Stimulated activated CD4-positive, alpha-beta T cell treated with anti-CD3 and anti-CD28 coated beads, Interleukin-15, amount 100 ng/mL, for 48 hours (primary cell): ENCODE data around the gene ANGEL1.

Source experiments
- DNase-seq, 2 donors: peaks; one replicate each; pipeline ENCODE4 v3.0.0-alpha.2; 2020; ENCODE audit warnings: low read depth in 2 of 2

ANGEL1 gene

DNA sequence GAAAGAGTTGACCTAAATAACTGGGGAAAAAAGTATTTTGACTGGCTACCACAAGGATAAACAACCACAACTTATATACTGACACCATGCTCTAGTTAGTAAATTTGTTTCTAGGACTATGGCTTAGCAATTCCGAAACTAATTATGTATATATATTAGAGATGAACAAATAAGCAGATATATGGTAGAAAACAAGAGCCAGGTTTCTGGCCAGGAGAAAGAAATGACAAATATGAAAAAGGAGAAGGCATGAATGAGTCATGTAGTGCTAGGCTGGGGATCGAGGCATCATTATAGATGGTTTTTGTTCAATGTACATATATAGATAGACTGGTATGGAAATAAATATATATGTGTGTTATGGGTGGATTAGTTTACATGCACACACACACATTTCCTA lies 8.0 kb upstream of the ANGEL1 start:
- DNase-seq: no peak

DNA sequence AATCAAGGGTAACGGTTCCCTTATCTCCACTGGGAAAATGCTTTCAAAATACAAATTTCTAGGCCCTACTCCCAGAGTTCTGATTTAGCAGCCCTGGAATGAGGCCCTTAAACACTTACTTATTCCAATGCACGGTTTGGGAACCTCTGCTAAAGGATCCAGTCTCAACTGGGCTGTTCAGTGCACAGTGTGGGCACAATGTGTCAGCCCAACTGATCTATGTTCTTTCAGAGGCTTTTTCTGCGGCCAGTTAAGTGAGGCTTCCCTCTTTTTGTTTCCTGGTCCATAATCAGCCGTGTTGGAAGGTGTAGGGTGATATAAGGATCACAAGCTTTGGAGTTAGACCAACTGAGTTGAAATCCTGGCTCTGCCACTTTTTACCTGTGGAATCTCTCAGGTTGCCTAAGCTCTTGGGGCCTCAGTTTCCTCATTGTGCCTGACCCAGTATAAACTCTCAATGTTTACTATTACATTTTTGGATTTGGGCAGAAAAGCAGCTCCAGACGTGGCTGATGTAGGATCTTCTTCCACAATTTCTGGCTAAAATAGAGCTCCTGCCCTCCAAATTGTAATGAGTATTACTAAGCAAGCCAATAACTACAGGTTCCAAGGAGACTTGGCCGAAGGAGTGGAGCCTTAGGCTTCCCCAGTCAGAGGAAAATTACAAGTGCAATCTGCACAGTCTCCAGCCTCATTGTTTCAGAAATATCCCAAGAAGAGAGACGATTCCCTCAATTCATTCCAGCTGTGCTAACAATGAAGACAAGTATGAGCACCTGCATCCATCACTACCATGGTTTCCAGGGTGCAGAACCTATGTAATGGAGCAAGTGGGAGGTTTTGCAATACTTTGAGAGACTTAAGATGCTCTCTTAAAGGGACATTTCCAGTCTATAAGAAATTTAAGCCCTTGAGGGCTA lies 2.3 kb upstream of the ANGEL1 start:
- no peak for DNase-seq

DNA sequence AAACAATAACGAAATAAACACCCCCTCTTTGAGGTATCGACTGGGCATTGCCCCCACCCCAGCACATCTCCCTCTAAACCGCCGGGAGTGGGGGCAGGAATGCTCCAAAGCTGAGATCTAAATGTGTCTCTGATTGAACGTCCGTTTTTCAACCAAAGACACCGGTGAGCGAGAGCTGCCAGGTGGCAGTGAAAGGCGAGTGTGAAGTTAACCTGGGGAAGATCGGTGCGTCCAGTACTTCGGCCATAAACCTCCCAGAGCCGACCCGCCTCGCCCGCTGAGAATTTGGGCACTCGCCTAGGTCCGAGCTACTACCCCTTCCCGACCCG lies 625 bp downstream of the ANGEL1 start:
- no peak for DNase-seq

DNA sequence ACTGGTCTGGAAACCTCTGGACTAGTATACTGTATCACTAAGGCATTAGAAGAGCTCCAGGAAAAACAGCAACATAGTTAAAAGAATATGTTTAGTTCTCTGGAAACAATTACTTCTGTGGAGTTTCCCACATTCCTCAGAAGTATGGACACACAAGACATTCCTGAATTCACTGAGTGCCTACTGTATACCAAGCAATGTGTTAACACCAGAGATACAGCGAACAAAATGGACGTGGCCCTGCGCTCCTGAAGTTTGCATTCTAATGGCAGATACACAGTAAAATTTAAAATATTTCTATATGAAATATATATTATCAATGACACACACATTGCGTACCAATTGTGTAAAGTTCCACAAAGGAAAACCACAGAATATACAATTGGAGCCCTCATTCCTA lies 1.1 kb downstream of the ANGEL1 start:
- DNase-seq: no peak

DNA sequence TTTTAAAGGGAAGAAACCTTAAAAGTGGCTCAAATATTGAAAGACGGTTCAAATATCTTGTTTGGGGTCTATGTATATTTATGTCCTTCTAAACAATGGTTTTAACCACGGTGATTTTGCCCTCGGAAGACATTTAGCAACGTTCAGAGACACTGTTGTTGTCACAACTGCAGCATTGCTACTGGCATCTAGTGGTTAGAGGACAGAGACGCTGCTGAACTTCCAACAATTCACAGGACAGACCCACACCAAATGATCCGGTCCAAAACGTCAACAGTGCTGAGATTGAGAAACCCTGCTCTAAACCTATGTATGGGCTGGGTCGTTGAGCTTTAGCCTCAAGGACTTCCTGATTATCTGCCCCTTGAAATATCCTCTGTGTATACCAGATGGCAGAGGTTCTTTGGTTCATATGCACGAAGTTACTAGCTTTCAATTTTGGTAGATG lies 1.7 kb downstream of the ANGEL1 start:
- DNase-seq: no peak

DNA sequence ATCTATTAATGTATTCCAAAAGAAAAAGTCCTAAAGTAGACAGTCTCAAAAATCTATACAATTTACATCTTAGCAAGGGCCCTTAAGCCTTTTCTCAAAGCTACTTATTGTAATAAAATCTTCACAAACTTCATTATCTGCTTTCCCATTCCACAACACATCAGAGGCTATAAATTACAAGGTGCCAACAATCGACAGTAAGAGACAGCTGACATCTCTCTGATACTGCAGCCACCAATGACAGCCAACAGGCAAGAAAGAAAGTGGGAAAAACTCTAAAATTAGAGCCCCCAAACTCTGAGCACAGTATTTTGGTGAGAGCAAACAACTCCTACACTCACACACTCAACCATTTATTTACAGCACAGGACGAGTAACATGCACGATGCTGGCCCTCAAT lies 2.2 kb downstream of the ANGEL1 start:
- no peak for DNase-seq

DNA sequence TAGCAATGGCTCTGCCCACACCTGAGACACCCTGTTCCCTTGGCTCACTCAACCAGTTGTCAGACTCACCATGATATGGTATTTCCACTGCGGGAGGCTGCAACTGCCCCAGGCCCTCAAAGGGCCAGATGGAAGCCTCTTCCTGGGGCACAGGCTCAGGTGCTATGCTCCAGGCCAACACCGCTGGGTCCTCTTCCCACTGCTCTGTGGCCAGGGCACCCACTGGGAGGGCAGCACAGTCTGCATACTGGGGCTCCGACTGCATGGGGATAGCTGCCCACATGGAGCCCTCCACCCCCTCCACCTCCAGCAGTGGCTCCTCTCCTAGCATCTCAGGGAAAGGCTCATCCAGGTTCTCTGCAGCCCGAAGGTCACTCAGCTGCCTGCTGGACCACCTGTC lies 3.7 kb downstream of the ANGEL1 start:
- no peak for DNase-seq

DNA sequence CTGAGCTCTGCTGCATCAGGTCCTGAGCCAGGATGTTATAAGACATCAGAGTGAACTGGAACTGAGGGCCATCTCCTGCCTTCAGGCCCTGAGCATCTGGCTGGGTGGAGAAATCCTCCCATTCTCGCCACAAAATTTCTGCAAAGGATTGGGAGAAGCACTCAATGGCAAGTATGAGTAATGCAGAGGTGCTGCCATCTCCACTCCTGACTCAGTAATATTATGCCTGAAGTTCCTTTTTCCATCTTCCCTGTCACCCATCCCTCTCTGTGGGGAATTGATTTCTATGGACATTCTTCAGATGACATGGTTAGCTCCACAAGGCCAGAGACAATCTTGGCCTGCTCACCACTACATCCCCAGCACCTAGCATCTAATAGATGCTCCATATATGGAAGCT lies 4.7 kb downstream of the ANGEL1 start:
- no peak for DNase-seq

DNA sequence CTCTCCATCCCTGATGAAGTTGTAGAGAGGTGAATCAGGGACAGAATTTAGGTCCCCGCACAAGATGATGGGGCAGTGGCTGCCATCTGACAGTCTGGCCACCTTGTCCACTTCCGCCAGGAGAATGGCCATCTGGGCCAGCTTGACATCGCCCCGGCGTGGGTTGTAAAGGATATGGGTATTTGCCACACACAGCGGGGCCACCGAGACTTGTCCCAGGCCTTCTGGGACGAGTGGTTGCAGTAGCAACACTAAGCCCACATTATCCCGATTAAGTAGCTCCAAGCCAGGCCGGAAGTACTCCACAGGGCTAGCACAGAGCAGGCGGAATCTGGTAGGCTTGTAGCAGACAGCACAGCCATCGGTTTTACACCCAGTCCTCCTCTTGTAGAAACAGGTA lies 6.2 kb downstream of the ANGEL1 start:
- DNase-seq: no peak

DNA sequence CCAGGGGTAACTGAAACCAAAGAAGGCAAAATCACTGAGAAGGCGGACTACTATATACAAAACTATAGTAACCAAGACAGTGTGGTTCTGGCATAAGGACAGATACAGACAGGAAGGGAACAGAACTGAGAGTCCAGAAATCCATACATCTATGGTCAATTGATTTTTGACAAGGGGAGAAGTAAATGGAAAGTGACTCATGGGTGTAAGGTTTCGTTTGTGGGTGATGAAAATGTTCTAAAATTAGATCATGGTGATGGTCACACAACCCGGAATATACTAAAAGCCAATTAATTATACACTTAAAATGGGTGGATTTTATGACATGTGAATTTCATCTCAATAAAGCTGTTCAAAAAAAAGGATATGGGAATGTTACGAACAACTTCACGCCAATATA lies 18.7 kb downstream of the ANGEL1 start:
- DNase-seq: no peak

DNA sequence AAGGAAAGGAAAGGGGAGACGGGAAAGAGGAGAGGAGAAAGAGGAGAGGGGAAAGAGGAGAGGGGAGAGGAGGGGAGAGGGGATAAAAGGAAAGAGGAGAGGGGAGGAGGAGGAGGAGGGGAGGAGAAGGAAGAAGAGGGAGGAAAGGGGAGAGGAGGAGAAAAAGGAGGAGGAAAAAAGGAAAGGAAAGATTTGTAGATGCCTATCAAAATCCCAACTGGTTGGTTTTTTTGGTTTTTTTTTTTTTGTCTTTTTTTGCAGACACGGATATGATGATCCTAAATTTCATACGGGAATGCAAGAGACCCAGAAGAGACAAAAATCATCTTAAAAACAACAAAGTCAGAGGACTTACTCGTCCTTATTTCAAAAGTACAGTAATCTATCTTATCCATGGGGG lies 19.4 kb downstream of the ANGEL1 start:
- no peak for DNase-seq

DNA sequence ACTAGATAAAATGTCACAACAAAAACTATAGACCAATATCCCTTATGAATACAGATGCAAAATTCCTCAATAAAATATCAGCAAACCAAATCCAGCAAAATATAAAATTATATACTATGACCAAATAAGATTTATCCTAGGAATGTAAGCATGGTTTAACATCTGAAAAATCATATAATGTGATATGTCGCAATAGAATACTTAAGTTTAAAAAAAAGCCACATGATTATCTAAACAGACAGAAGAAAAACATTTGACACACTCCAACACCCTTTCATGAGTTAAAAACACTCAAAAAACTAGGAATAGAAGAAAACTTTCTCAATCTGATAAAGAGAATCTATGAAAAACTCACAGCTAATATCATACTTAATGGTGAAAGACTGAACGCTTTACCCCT lies 20.3 kb downstream of the ANGEL1 start:
- DNase-seq: no peak

DNA sequence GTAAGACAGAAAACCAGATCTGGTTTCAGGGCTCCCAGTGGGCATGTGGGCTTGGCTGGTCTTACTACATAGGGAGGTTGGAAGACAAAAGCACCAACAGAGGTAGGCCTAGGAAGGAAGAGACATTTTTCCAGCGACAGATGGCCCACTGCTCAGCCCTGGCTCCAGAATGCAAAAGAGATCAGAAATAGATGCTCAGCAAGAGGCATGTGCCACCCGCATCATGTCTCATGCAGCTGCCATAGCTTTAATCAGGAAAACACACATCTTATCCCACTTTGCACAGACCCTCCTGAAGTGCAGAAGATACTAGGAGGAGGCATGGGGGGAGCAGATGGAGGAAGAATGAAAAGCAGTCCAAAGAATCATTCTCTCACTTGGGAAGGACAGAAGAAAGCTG lies 26.1 kb downstream of the ANGEL1 start:
- DNase-seq: no peak

DNA sequence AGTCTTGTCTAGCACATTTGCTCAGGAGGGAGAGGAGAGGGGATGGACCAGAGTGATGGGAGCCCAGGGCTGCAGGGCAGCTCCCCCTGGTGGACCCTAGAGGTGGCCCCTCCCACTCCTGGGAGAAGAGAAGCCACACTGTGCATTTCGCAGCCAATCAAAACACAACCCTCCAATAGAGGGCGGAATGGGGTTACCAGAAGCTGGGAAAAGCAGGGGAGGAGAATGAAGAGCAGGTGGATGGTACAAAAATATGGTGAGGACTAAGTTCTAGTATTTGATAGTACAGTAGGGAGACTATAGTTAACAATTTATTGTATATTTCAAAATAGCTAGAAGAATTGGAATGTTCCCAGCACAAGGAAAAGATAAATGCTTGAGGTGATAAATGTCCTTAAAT lies 27.8 kb downstream of the ANGEL1 start:
- DNase-seq: peak in 1 of 2 donors; percentile 58

DNA sequence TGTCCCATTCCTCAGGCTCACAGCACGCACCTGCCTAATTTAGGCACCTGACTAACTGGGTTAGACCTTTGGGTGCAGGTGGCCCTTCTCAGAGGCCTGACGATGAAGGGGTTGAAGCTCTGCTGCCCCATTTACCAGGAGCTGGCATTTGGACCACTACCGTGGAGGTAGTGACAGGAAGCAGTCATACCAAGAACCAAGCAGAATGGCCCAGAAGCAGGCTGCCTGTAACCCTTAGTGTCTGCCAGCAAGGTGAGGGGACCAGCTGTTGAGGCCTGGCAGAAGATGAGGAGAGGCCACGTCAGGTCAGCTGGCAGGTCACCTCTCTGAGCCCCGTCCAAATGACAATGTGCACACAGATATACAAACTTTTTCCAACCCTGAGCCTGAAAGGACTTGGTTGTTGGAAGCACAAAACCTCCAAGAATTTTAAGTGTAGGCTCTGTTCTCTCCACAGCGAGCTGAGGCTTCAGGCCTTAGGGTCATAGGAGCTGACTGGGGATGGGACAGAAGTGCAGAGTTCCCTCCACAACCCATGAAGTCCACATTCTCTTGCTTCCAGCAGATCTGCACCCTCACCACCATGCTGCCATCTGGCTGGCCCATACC lies 28.3 kb downstream of the ANGEL1 start:
- DNase-seq: no peak

DNA sequence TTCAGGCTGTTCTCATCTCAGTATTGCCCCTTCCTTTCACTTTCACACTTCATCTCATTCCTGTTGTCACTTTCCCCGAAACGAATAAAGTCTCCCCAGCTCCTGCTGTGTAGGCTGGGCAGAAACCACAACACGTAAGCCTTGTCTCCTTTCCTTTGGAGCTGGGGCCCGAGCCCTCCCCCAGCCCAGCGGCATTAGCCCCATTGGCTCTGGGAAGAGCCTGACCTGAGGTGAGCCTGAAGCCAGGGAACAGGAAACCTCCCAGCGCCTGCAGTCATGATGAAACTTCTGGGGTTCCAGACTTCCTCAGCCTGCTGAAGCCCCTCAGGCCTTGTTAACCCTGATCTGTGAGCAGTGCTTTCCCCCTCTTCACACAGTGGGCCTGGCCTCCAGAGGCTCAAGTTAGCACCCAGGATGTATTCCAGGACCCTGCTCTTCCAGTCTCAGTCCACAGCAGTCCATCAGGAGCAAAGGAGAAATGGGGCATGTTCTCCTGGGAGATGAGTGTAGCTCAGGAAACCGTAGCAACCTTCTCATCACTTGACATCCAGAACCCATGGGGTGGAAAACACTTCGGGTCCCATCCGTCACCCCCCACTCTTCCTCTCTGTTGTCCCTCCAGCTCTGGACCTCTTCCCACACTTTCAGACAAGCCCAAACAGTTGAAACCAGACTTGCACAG lies 29.7 kb downstream of the ANGEL1 start:
- DNase-seq: no peak

DNA sequence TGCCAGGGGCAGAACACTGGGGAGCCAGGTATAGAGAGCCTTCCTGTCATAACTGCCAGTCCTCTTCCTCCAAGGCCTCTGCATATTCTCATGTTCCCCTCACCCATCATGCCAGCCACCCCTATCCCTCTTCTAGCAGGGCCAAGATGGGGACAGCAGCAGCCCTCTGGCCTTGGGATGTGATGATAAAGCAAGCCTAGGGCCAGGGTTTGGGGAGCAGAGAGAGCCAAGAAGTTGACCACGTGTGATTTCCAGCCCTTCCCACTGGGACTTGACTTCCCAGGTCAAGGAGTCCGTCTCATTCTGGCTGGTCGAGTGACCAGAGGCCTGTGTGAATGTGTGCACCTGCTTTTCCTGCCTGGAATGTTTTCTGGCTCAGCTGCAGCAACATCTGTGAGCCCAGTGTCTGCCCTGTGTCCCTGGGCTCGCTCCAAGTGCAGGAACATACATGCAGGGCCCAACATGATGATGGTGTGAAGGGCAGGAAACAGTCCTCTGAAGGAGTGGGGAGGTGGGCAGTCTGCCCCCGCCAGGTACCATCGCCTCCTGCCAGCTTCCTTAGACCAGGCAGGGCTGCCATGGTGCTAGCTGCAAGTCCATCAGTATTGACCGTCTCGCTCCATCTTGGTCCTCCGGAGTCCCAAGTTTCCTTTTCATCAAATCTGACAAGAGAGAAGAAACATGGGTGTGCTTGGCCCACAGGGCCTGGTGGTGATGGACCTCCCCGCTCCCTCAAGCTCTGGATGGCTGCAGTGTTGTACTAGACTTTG lies 30.4 kb downstream of the ANGEL1 start:
- no peak for DNase-seq

DNA sequence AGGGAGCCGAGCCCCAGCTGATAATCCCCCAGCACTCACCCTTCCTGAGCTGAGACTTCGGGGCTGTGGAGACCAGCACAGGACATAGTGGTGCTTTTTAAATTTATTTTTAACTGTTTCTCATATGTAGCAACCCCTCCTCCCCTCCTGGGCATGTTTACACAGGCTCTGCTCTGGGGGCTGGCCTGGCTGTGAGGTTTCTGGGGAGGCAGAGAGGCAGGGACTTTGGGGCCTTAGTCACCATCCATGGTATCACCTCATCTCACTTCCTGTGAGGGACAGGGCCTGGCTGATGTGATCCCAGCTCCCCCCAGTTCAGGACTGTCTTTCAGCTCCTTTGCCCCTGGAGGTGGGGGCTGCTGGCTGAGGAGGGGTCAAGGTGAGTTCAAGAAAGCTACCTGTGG lies 31.0 kb downstream of the ANGEL1 start:
- no peak for DNase-seq

DNA sequence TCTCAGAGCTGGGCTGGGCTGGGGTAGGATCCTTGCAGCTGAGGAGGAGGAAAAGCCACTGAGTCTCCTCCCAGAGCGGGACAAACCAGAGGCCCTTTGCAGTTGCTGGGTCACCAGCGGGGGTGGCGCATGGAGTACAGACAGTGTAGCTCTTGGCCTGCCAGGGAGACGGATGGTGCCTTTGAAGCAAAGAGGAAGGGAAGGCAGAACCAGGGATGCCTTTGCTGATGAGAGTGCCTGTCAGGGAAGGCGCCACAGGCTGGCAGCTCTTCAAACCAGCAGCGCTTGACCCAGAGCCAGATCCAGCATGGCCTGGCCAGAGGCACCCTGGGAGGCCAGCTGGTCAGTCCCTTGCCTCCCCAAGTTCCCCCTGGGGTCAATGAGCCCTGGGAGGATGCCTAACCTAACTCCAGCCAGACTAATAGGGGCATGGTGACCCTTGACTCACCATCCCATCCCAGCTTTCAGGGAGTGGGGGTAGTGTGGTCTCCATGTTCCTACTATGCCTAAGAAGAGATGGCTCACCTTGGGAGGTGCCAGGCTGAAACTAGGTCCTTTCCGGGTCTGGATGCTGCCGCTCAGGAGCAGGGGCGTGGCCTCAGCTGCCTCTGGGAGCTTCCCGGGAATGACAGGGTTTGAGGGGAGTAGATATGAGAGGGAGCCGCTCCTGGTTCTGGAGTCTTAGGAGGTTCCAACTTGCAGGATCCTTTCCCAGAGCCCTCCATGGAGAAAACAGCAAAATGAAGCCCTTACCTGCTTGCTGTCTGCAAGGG lies 31.6 kb downstream of the ANGEL1 start:
- no peak for DNase-seq

DNA sequence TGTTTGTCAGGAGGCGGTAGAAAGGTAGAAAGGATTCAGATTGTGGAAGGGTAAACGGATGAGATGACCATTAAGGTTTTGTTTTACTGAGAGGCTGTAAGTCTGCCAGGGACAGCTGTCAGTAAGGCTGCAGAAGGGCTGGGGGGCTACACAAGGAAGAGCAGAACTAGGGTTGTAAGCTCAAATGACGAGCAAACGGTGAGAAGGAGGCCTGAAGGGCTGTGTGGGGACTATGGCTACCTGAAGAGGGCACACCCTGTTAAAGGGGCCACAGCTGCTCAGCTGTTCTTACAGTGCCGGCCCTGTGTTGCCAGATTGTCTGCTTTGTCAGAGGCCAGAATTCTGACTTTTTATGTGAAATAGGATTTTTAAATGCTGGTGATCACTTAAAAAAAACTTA lies 32.3 kb downstream of the ANGEL1 start:
- DNase-seq: no peak

DNA sequence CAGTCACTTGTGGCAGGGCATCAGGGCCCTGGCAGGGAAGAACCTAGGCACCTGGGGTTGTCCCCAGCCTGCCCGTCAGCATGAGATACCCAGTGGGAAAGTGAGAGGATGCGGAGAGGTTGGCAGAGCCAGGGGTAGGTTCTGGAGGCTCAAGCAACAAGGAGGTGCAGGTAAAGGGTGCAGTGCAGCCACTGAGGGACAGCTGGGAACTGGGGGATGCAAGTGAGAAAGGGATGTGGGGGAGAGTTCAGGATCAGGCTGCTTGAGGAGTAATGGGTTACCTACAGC lies 32.7 kb downstream of the ANGEL1 start:
- no peak for DNase-seq
